ENCODE measurements around the gene UPK1A. TPM values are rescaled to one million over a fixed set of nuclear protein-coding genes. Genes with fewer than 3 reads are reported as not detected.

UPK1A gene
- under 1 TPM; 0.37 TPM for total RNA-seq

GRCh38 chr19:35666251-35666913 lies at the start of gene UPK1A:
TSS of gene UPK1A (plus strand) at chr19:35666517. CDS start at chr19:35666813, 296 bp downstream.
- peaks cover 19% of the 10 kb centered on the region for H3K36me3 Mint-ChIP-seq (ENCODE audit: low read depth)
- DNase-seq: no peak
- no peak within 1 kb of the TSS for H3K27ac Mint-ChIP-seq
- peaks cover 16% of the 10 kb centered on the region for H3K27me3 Mint-ChIP-seq
- POLR2A ChIA-PET: no interaction called here
- H3K4me3 Mint-ChIP-seq: no peak within 1 kb of the TSS
- no peaks in the 10 kb centered on the region for H3K4me1 Mint-ChIP-seq
- CTCF ChIA-PET: interaction anchor here (0.9 kb wide), 1 partner anchor 13 kb away, joined by 3 read pairs; no protein-coding TSS in a partner anchor
- no peaks in the 10 kb centered on the region for H3K9me3 Mint-ChIP-seq

- Mint-ChIP-seq H3K27me3 (no peaks in the 10 kb centered on the region), H3K27ac (no peak overlapping the region), H3K4me1 (peaks cover 7% of the 10 kb centered on the region), H3K36me3 (ENCODE audit: low read depth) (peaks cover 22% of the 10 kb centered on the region), H3K9me3 (no peaks in the 10 kb centered on the region), H3K4me3 (no peak overlapping the region)
- ChIA-PET CTCF (no interaction called here), POLR2A (no interaction called here)
- no peak for DNase-seq
Measured at GRCh38 chr19:35618857-35619256, 47.5 kb upstream of the UPK1A start.

GRCh38 chr19:35619290-35619923 lies 46.9 kb upstream of the UPK1A start:
- Mint-ChIP-seq H3K4me1 (peaks cover 6% of the 10 kb centered on the region), H3K27ac (no peak overlapping the region), H3K36me3 (ENCODE audit: low read depth) (peaks cover 22% of the 10 kb centered on the region), H3K27me3 (no peaks in the 10 kb centered on the region), H3K4me3 (no peak overlapping the region), H3K9me3 (no peaks in the 10 kb centered on the region)
- no peak for DNase-seq
- CTCF ChIA-PET: no interaction called here
- POLR2A ChIA-PET: no interaction called here

GRCh38 chr19:35620001-35620400 lies 46.3 kb upstream of the UPK1A start:
- DNase-seq: no peak
- Mint-ChIP-seq H3K27me3 (no peaks in the 10 kb centered on the region), H3K9me3 (no peaks in the 10 kb centered on the region), H3K4me3 (no peak overlapping the region), H3K36me3 (ENCODE audit: low read depth) (peaks cover 22% of the 10 kb centered on the region), H3K27ac (no peak overlapping the region), H3K4me1 (peaks cover 3% of the 10 kb centered on the region)
- POLR2A ChIA-PET: no interaction called here
- CTCF ChIA-PET: interaction anchor here (0.5 kb wide), 1 partner anchor 440 kb away, joined by 4 read pairs; no protein-coding TSS in a partner anchor

GRCh38 chr19:35621708-35622107 lies 44.6 kb upstream of the UPK1A start:
- CTCF ChIA-PET: interaction anchor here (1.3 kb wide), 1 partner anchor 9 kb away, joined by 4 read pairs; the partner anchor contains the start of gene HAUS5
- POLR2A ChIA-PET: interaction anchor here (0.5 kb wide), 1 partner anchor 18 kb away, joined by 3 read pairs; no protein-coding TSS in a partner anchor

GRCh38 chr19:35622750-35623149 lies 43.6 kb upstream of the UPK1A start:
- no peak overlapping the region for H3K4me3 Mint-ChIP-seq
- no peaks in the 10 kb centered on the region for H3K27me3 Mint-ChIP-seq
- peaks cover 13% of the 10 kb centered on the region for H3K36me3 Mint-ChIP-seq (ENCODE audit: low read depth)
- H3K9me3 Mint-ChIP-seq: no peaks in the 10 kb centered on the region
- POLR2A ChIA-PET: no interaction called here
- CTCF ChIA-PET: no interaction called here
- H3K4me1 Mint-ChIP-seq: no peaks in the 10 kb centered on the region
- DNase-seq: no peak
- no peak overlapping the region for H3K27ac Mint-ChIP-seq

More at GRCh38 chr19:35621708-35622107, 44.6 kb upstream of the UPK1A start:
- Mint-ChIP-seq H3K9me3 (no peaks in the 10 kb centered on the region), H3K4me1 (no peaks in the 10 kb centered on the region), H3K27ac (no peak overlapping the region), H3K36me3 (ENCODE audit: low read depth) (peaks cover 17% of the 10 kb centered on the region), H3K4me3 (no peak overlapping the region), H3K27me3 (no peaks in the 10 kb centered on the region)
- no peak for DNase-seq

GRCh38 chr19:35623327-35624010 lies 42.8 kb upstream of the UPK1A start:
- Mint-ChIP-seq H3K9me3 (no peaks in the 10 kb centered on the region), H3K27ac (no peak overlapping the region), H3K36me3 (ENCODE audit: low read depth) (peaks cover 12% of the 10 kb centered on the region), H3K27me3 (no peaks in the 10 kb centered on the region), H3K4me3 (no peak overlapping the region), H3K4me1 (peaks cover 4% of the 10 kb centered on the region)
- POLR2A ChIA-PET: interaction anchor here (0.7 kb wide), 1 partner anchor 36 kb away, joined by 11 read pairs; no protein-coding TSS in a partner anchor
- no peak for DNase-seq
- CTCF ChIA-PET: interaction anchor here (0.8 kb wide), 1 partner anchor 39 kb away, joined by 8 read pairs; no protein-coding TSS in a partner anchor

GRCh38 chr19:35628264-35628564 lies 38.1 kb upstream of the UPK1A start:
- peak overlapping the region; percentile 99 for H3K27ac Mint-ChIP-seq
- H3K4me3 Mint-ChIP-seq: peak overlapping the region; percentile 97
- peaks cover 18% of the 10 kb centered on the region for H3K4me1 Mint-ChIP-seq
- DNase-seq: no peak
- ChIA-PET CTCF (no interaction called here), POLR2A (interaction anchor here (0.6 kb wide), 1 partner anchor 298 kb away, joined by 3 read pairs; no protein-coding TSS in a partner anchor)
- H3K9me3 Mint-ChIP-seq: no peaks in the 10 kb centered on the region
- peaks cover 28% of the 10 kb centered on the region for H3K36me3 Mint-ChIP-seq (ENCODE audit: low read depth)
- H3K27me3 Mint-ChIP-seq: no peaks in the 10 kb centered on the region

GRCh38 chr19:35628565-35629331 lies 37.6 kb upstream of the UPK1A start, which contains the start of gene RBM42:
TSS of gene RBM42 (plus strand) at chr19:35629036. CDS start at chr19:35629154, 118 bp downstream.
- Mint-ChIP-seq H3K4me1 (peaks cover 18% of the 10 kb centered on the region), H3K9me3 (no peaks in the 10 kb centered on the region), H3K36me3 (ENCODE audit: low read depth) (peaks cover 28% of the 10 kb centered on the region), H3K4me3 (peak within 1 kb of the TSS; percentile 97), H3K27ac (peak within 1 kb of the TSS; percentile 99), H3K27me3 (no peaks in the 10 kb centered on the region)
- ChIA-PET CTCF (no interaction called here), POLR2A (interaction anchor here (0.6 kb wide), 1 partner anchor 297 kb away, joined by 3 read pairs; no protein-coding TSS in a partner anchor)
- DNase-seq: peak; percentile 98

- ChIA-PET POLR2A (no interaction called here), CTCF (interaction anchor here (1.0 kb wide), 1 partner anchor 18 kb away, joined by 3 read pairs; no protein-coding TSS in a partner anchor)
- no peaks in the 10 kb centered on the region for H3K9me3 Mint-ChIP-seq
- no peak for DNase-seq
- peak overlapping the region; percentile 99 for H3K27ac Mint-ChIP-seq
- H3K4me1 Mint-ChIP-seq: peaks cover 18% of the 10 kb centered on the region
- peak overlapping the region; percentile 97 for H3K4me3 Mint-ChIP-seq
- peaks cover 28% of the 10 kb centered on the region for H3K36me3 Mint-ChIP-seq (ENCODE audit: low read depth)
- no peaks in the 10 kb centered on the region for H3K27me3 Mint-ChIP-seq
Measured at GRCh38 chr19:35629332-35629633, 37.0 kb upstream of the UPK1A start.

GRCh38 chr19:35633727-35634440 lies 32.4 kb upstream of the UPK1A start:
- H3K4me3 Mint-ChIP-seq: no peak overlapping the region
- no peaks in the 10 kb centered on the region for H3K27me3 Mint-ChIP-seq
- no peak overlapping the region for H3K27ac Mint-ChIP-seq
- no peak for DNase-seq
- ChIA-PET CTCF (no interaction called here), POLR2A (no interaction called here)
- H3K36me3 Mint-ChIP-seq (ENCODE audit: low read depth): peaks cover 47% of the 10 kb centered on the region
- peaks cover 11% of the 10 kb centered on the region for H3K4me1 Mint-ChIP-seq
- no peaks in the 10 kb centered on the region for H3K9me3 Mint-ChIP-seq

- peaks cover 36% of the 10 kb centered on the region for H3K36me3 Mint-ChIP-seq (ENCODE audit: low read depth)
- peaks cover 6% of the 10 kb centered on the region for H3K4me1 Mint-ChIP-seq
- ChIA-PET CTCF (interaction anchor here (1.0 to 1.3 kb wide), 2 partner anchors 8 to 56 kb away, joined by 3 to 4 read pairs; no protein-coding TSS in a partner anchor), POLR2A (no interaction called here)
- peak overlapping the region; percentile 13 for H3K27ac Mint-ChIP-seq
- no peak for DNase-seq
- no peaks in the 10 kb centered on the region for H3K9me3 Mint-ChIP-seq
- H3K27me3 Mint-ChIP-seq: no peaks in the 10 kb centered on the region
- no peak overlapping the region for H3K4me3 Mint-ChIP-seq
Measured at GRCh38 chr19:35636651-35637050, 29.7 kb upstream of the UPK1A start.
